T-helper 22 cell (primary cell): ENCODE data around the gene EPHB6.

Experiments used
- DNase-seq: peaks from one replicate; pipeline ENCODE4 v3.0.0-alpha.2; 2020; ENCODE audit warnings: low read depth

The EPHB6 gene

GRCh38 chr7:142854372-142855113 is at the start of gene EPHB6:
EPHB6 (plus strand) TSS chr7:142855076; CDS start chr7:142863228, 8,152 bp downstream.
- DNase-seq: peak; percentile 55

GRCh38 chr7:142805350-142806021 is 49.4 kb upstream of the EPHB6 start:
- no peak for DNase-seq

- DNase-seq: no peak
Observed at GRCh38 chr7:142806022-142806356, 48.9 kb upstream of the EPHB6 start.

- no peak for DNase-seq
Observed at GRCh38 chr7:142806957-142807356, 47.9 kb upstream of the EPHB6 start.

- DNase-seq: peak; percentile 48
Observed at GRCh38 chr7:142807855-142808460, 46.9 kb upstream of the EPHB6 start.

GRCh38 chr7:142808461-142808801 is 46.4 kb upstream of the EPHB6 start:
- DNase-seq: no peak

GRCh38 chr7:142808802-142809583 is 45.9 kb upstream of the EPHB6 start:
- DNase-seq: peak; percentile 96

- DNase-seq: no peak
Observed at GRCh38 chr7:142809671-142810070, 45.2 kb upstream of the EPHB6 start.

GRCh38 chr7:142811154-142811737 is 43.6 kb upstream of the EPHB6 start:
- DNase-seq: no peak

- DNase-seq: no peak
Observed at GRCh38 chr7:142812437-142813215, 42.2 kb upstream of the EPHB6 start.

- DNase-seq: no peak
Observed at GRCh38 chr7:142813226-142813625, 41.6 kb upstream of the EPHB6 start.

GRCh38 chr7:142813699-142814098 is 41.2 kb upstream of the EPHB6 start:
- no peak for DNase-seq

GRCh38 chr7:142814451-142814850 is 40.4 kb upstream of the EPHB6 start:
- no peak for DNase-seq

GRCh38 chr7:142815134-142815533 is 39.7 kb upstream of the EPHB6 start:
- no peak for DNase-seq

- DNase-seq: no peak
Observed at GRCh38 chr7:142817506-142817905, 37.4 kb upstream of the EPHB6 start.

- no peak for DNase-seq
Observed at GRCh38 chr7:142819530-142819929, 35.3 kb upstream of the EPHB6 start.

- no peak for DNase-seq
Observed at GRCh38 chr7:142822714-142823113, 32.2 kb upstream of the EPHB6 start.

- DNase-seq: no peak
Observed at GRCh38 chr7:142827951-142828500, 26.9 kb upstream of the EPHB6 start.

- DNase-seq: no peak
Observed at GRCh38 chr7:142832417-142832816, 22.5 kb upstream of the EPHB6 start.

- no peak for DNase-seq
Observed at GRCh38 chr7:142833174-142834048, 21.5 kb upstream of the EPHB6 start.
